ENCODE data around the gene NAV2. TPM values are rescaled to one million over a fixed set of nuclear protein-coding genes. Genes with fewer than 3 reads are reported as not detected.

Gene NAV2
- polyA plus RNA-seq, 1 donor from 2014 or later = 3.0 TPM

DNA sequence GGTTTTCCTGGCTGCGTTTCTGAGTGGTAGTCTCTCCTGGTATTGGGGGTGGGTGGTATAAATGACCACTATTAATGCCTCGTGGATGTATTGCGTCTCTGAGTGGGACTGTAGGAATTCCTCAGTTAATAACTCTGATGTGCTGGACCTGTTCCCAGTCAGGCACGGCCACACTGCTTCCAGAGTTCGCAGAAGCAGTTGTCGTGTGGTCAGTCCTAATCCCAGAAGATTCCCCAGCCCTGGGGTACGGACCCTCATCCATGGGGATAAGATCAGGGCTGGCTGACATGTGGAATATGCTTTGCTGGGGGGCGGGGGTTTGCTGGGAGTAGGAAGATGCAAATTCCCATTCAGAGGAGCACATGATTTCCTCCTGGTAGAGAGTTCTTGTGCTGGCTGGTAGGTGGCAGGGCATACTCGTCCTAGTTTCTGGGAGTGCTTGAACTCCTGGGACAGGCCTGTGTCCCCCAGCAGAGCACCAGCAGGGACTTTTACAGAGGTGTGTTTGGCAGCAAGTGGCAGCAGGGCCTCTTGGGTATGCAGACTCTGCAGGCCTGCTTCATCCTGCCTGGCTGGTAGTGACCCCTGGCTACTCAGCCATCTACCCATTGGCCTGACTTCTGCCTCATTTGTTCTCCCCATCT, 157.4 kb downstream of the NAV2 start:
- no peak overlapping the region for H3K4me2 ChIP-seq (ENCODE audit: low read length)
- no peaks in the 10 kb centered on the region for H3K79me2 ChIP-seq (replicated peaks; ENCODE audit: insufficient read depth, low read length)
- TF ChIP-seq POLR2AphosphoS5 (IDR thresholded peaks at IDR 0.05) (no peak), MXI1 (conservative IDR thresholded peaks at IDR 0.05; ENCODE audit: poor library complexity, severe bottlenecking) (no peak), EP300 (conservative IDR thresholded peaks at IDR 0.05; ENCODE audit: poor library complexity, severe bottlenecking) (no peak), TAF1 (IDR thresholded peaks at IDR 0.05; ENCODE audit: low read depth) (no peak)
- TF ChIP-seq, protein P1, sequence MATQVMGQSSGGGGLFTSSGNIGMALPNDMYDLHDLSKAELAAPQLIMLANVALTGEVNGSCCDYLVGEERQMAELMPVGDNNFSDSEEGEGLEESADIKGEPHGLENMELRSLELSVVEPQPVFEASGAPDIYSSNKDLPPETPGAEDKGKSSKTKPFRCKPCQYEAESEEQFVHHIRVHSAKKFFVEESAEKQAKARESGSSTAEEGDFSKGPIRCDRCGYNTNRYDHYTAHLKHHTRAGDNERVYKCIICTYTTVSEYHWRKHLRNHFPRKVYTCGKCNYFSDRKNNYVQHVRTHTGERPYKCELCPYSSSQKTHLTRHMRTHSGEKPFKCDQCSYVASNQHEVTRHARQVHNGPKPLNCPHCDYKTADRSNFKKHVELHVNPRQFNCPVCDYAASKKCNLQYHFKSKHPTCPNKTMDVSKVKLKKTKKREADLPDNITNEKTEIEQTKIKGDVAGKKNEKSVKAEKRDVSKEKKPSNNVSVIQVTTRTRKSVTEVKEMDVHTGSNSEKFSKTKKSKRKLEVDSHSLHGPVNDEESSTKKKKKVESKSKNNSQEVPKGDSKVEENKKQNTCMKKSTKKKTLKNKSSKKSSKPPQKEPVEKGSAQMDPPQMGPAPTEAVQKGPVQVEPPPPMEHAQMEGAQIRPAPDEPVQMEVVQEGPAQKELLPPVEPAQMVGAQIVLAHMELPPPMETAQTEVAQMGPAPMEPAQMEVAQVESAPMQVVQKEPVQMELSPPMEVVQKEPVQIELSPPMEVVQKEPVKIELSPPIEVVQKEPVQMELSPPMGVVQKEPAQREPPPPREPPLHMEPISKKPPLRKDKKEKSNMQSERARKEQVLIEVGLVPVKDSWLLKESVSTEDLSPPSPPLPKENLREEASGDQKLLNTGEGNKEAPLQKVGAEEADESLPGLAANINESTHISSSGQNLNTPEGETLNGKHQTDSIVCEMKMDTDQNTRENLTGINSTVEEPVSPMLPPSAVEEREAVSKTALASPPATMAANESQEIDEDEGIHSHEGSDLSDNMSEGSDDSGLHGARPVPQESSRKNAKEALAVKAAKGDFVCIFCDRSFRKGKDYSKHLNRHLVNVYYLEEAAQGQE (IDR thresholded peaks at IDR 0.05; ENCODE audit: borderline replicate concordance) = no peak

DNA sequence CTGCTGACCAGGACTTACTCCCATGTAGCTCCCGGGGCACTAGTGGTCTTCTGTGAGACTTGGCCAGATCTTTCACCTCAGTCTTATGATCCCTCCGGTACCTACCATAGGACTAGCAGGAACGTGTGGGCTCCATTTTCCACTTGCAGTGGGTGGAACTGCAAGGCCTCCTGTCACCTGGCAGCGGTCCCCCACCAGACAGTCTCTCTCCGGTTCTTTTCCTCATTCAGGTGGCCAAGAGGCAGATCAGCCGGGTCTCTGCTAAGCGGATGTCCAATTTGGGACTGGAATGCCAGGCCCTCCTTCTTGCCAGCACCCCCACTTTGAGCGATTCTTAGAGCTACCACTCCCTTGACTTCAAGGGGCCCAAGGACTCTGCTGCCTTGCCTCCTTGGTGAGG, 158.9 kb downstream of the NAV2 start:
- H3K9ac ChIP-seq (ENCODE audit: low read length) = no peak overlapping the region
- H3F3A ChIP-seq (ENCODE audit: insufficient read depth, low read length, poor library complexity, severe bottlenecking) = no peaks in the 10 kb centered on the region
- no peak overlapping the region for H2AFZ ChIP-seq (ENCODE audit: low read depth, low read length)
- no peaks in the 10 kb centered on the region for H3K9me3 ChIP-seq (ENCODE audit: low read length)
- H4K20me1 ChIP-seq (ENCODE audit: insufficient read depth) = no peaks in the 10 kb centered on the region
- no peaks in the 10 kb centered on the region for H3K27me3 ChIP-seq (ENCODE audit: insufficient read depth, low read depth, low read length)
- TF ChIP-seq, protein P2, sequence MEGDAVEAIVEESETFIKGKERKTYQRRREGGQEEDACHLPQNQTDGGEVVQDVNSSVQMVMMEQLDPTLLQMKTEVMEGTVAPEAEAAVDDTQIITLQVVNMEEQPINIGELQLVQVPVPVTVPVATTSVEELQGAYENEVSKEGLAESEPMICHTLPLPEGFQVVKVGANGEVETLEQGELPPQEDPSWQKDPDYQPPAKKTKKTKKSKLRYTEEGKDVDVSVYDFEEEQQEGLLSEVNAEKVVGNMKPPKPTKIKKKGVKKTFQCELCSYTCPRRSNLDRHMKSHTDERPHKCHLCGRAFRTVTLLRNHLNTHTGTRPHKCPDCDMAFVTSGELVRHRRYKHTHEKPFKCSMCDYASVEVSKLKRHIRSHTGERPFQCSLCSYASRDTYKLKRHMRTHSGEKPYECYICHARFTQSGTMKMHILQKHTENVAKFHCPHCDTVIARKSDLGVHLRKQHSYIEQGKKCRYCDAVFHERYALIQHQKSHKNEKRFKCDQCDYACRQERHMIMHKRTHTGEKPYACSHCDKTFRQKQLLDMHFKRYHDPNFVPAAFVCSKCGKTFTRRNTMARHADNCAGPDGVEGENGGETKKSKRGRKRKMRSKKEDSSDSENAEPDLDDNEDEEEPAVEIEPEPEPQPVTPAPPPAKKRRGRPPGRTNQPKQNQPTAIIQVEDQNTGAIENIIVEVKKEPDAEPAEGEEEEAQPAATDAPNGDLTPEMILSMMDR (IDR thresholded peaks at IDR 0.05; ENCODE audit: poor library complexity, severe bottlenecking) = no peak
- TF ChIP-seq, protein P1 (IDR thresholded peaks at IDR 0.05; ENCODE audit: borderline replicate concordance) = no peak
- TF ChIP-seq EZH2 (IDR thresholded peaks at IDR 0.05; ENCODE audit: borderline replicate concordance, insufficient read depth, low read length, poor library complexity, severe bottlenecking) (no peak), TAF1 (IDR thresholded peaks at IDR 0.05; ENCODE audit: low read depth) (no peak), POLR2AphosphoS5 (IDR thresholded peaks at IDR 0.05) (no peak), EP300 (conservative IDR thresholded peaks at IDR 0.05; ENCODE audit: poor library complexity, severe bottlenecking) (no peak), SMC3 (conservative IDR thresholded peaks at IDR 0.05; ENCODE audit: poor library complexity) (no peak), RAD21 (conservative IDR thresholded peaks at IDR 0.05) (no peak), MXI1 (conservative IDR thresholded peaks at IDR 0.05; ENCODE audit: poor library complexity, severe bottlenecking) (no peak)
- H3K36me3 ChIP-seq (ENCODE audit: insufficient read depth, low read length) = no peaks in the 10 kb centered on the region
- no peaks in the 10 kb centered on the region for H3K9me2 ChIP-seq (ENCODE audit: insufficient read depth, low read length)
- H3K27ac ChIP-seq (ENCODE audit: low read length) = no peak overlapping the region
- H3K4me3 ChIP-seq (ENCODE audit: low read length) = no peak overlapping the region
- no peaks in the 10 kb centered on the region for H3K79me2 ChIP-seq (replicated peaks; ENCODE audit: insufficient read depth, low read length)
- no peak overlapping the region for H3K4me2 ChIP-seq (ENCODE audit: low read length)

More for the DNA sequence above, 157.4 kb downstream of the NAV2 start:
- Histone ChIP-seq H4K20me1 (ENCODE audit: insufficient read depth) (no peaks in the 10 kb centered on the region), H3K36me3 (ENCODE audit: insufficient read depth, low read length) (no peaks in the 10 kb centered on the region), H3K9me3 (ENCODE audit: low read length) (no peaks in the 10 kb centered on the region), H3F3A (ENCODE audit: insufficient read depth, low read length, poor library complexity, severe bottlenecking) (no peaks in the 10 kb centered on the region), H3K27ac (ENCODE audit: low read length) (no peak overlapping the region), H3K9ac (ENCODE audit: low read length) (no peak overlapping the region), H2AFZ (ENCODE audit: low read depth, low read length) (no peak overlapping the region), H3K9me2 (ENCODE audit: insufficient read depth, low read length) (no peaks in the 10 kb centered on the region), H3K27me3 (ENCODE audit: insufficient read depth, low read depth, low read length) (no peaks in the 10 kb centered on the region), H3K4me3 (ENCODE audit: low read length) (no peak overlapping the region)

Measured in neural cell (in vitro differentiated cells).